Choroid plexus epithelial cell (primary cell): ENCODE data around the gene SIM1.

Experiments used
- DNase-seq: peaks from one replicate; pipeline ENCODE4 v3.0.0-alpha.2; 2010; ENCODE audit warnings: low read depth
- H3K4me3 ChIP-seq: 2 replicates; pipeline ENCODE4 v1.5.1; 2011; ENCODE audit warnings: low read depth, mild to moderate bottlenecking, control low read depth, low read length, moderate library complexity
- TF ChIP-seq, protein P1 (sequence below): conservative IDR thresholded peaks from 2 replicates; pipeline ENCODE4 v1.5.1; 2011; ENCODE audit warnings: low read depth, mild to moderate bottlenecking, control low read depth, inconsistent platforms, low read length, moderate library complexity

The SIM1 gene

DNA sequence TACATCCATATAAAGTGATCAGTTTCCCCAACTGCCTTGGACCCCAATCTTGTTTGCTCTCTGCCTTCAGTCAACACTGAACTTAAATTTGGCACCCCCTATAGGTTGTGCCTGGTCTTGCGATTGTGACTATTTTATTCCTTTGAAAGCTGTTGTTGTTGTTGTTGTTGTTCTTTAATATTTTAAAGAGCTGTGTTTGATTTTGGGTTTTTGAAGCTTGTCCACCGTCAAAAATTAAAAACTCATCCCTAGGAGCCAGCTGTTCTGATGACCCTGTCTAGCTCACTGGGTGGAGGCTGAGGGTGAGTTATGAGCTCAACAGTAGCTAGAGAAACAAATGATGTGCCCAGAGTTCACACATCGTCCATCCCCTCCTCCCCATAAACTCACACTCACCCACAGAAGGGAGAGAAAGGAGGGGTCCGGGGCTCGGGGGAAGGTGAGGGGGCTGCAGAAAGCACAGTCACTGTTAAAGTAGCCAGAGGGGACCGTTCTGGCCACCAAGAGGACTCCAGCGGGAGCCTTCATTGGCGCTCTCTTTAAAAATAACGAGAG is 4.0 kb downstream of the SIM1 start:
- H3K4me3 ChIP-seq, result no peak overlapping the region
- no peak for DNase-seq
- TF ChIP-seq, protein P1, sequence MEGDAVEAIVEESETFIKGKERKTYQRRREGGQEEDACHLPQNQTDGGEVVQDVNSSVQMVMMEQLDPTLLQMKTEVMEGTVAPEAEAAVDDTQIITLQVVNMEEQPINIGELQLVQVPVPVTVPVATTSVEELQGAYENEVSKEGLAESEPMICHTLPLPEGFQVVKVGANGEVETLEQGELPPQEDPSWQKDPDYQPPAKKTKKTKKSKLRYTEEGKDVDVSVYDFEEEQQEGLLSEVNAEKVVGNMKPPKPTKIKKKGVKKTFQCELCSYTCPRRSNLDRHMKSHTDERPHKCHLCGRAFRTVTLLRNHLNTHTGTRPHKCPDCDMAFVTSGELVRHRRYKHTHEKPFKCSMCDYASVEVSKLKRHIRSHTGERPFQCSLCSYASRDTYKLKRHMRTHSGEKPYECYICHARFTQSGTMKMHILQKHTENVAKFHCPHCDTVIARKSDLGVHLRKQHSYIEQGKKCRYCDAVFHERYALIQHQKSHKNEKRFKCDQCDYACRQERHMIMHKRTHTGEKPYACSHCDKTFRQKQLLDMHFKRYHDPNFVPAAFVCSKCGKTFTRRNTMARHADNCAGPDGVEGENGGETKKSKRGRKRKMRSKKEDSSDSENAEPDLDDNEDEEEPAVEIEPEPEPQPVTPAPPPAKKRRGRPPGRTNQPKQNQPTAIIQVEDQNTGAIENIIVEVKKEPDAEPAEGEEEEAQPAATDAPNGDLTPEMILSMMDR, result peak; percentile 39

DNA sequence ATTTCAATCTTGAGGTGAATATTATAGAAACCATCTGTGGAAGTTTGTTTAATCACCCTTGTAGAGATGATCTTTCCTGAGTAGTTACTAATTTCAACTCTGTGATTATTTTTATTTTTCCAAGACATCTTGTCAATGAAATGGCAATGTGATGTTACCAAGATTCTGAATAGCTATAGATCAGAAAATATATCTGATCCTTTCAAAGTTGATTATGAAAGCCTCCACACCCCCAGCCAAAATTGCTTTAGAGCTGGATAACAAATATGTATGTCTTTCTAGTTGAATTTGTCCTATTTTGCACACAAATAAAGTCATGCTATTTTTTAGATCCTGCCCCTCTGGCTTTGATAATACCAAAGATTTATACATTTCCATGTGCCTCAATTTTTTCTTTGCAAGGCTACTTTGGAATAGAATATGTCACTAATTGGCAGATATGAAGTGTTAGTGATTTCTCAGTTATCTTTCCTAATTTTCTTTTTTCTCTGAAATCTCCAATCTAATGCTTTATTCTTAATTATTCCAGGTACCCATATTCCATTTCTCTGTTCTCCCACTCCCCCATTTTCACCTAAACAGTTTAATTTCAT is 5.0 kb downstream of the SIM1 start:
- TF ChIP-seq, protein P1, result no peak
- no peak for DNase-seq
- no peak overlapping the region for H3K4me3 ChIP-seq

GRCh38 chr6:100458841-100459591 is 5.7 kb downstream of the SIM1 start:
- no peak for DNase-seq
- TF ChIP-seq, protein P1, result no peak
- no peak overlapping the region for H3K4me3 ChIP-seq

GRCh38 chr6:100457311-100457990 is 7.3 kb downstream of the SIM1 start:
- no peak overlapping the region for H3K4me3 ChIP-seq

DNA sequence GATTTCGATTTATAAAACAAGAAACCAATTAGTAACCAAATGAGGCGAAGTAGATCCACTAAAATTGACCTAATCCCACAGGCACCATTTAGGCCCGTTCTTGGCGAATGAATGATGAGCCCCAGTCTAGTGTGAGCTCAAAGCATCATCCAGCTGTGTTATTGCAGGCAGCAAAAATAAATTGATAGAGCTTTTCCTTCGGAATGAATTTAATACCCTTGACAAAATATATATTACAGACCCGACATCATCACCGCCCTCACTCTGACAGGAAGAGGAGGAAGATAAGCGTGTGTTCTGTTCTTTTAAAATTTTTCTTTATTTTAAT is 7.8 kb downstream of the SIM1 start:
- no peak for DNase-seq
- no peak overlapping the region for H3K4me3 ChIP-seq
- TF ChIP-seq, protein P1, result no peak

More at GRCh38 chr6:100457311-100457990, 7.3 kb downstream of the SIM1 start:
- no peak for DNase-seq
- TF ChIP-seq, protein P1, result no peak

GRCh38 chr6:100456141-100456907 is 8.4 kb downstream of the SIM1 start:
- TF ChIP-seq, protein P1, result no peak
- no peak overlapping the region for H3K4me3 ChIP-seq
- DNase-seq, result no peak
